Spleen (tissue), 7 donors: ENCODE data around the gene SLC25A38.
"Not testable (repeated sequence)": the region's sequence is repeated elsewhere in the genome, so short reads cannot be mapped to it uniquely, and the experiment has no call there.

Experiments used
- CTCF ChIP-seq, 11 experiments: fragments of 200-600 bp in 7 of 11; fragments of 450-650 bp in 4 of 11; sonication (generic) in 4 of 11; IDR thresholded peaks in 8 of 11; conservative IDR thresholded peaks in 3 of 11; 1 replicate in 7 of 11; 2 replicates in 4 of 11; pipeline versions ENCODE4 v1.4.0 to v1.8.0; 2016 to 2021; ENCODE audit warnings: antibody characterized with exemption in 11 of 11, inconsistent platforms in 4 of 11, mild to moderate bottlenecking in 1 of 11
- POLR2A ChIP-seq, 3 donors: fragments of 450-650 bp; IDR thresholded peaks; one replicate each; pipeline ENCODE4 v1.5.1; 2017; ENCODE audit warnings: antibody characterized with exemption in 3 of 3, mild to moderate bottlenecking in 1 of 3
- POLR2AphosphoS5 ChIP-seq, 3 donors: sonication (generic); formaldehyde crosslinking; IDR thresholded peaks; one replicate each; pipeline ENCODE4 v1.5.1; 2017; ENCODE audit warnings: antibody characterized with exemption in 3 of 3
- donor health status: DM: no; HTN: no; CAD: no; lungs with moderate emphysema.
- donor health status: DM: no; HTN: no; CAD: no.
- donor health status: DM: no; HTN: no; CAD: no.

GRCh38 chr3:39351134-39351533 lies 32.0 kb upstream of the SLC25A38 start:
- TF ChIP-seq CTCF (IDR thresholded peaks at IDR 0.05 in 8 of 11, conservative IDR thresholded peaks at IDR 0.05 in 3 of 11); POLR2A (IDR thresholded peaks at IDR 0.05); POLR2AphosphoS5 (IDR thresholded peaks at IDR 0.05): not testable (repeated sequence)
